Uterus (tissue), 2 donors: Measurements from ENCODE around the gene DLK1.

ENCODE experiments used
- CTCF ChIP-seq, 4 experiments: fragments of 200-600 bp in 2 of 4; fragments of 450-650 bp in 2 of 4; sonication (generic) in 2 of 4; IDR thresholded peaks; one replicate each; pipeline ENCODE4 v1.5.1; 2016 to 2019; ENCODE audit warnings: antibody characterized with exemption in 4 of 4, mild to moderate bottlenecking in 2 of 4, moderate library complexity in 1 of 4
- POLR2A ChIP-seq, 2 donors: fragments of 450-650 bp; IDR thresholded peaks; one replicate each; pipeline ENCODE4 v1.6.1; 2016; ENCODE audit warnings: antibody characterized with exemption in 2 of 2, mild to moderate bottlenecking in 1 of 2, moderate library complexity in 1 of 2

GRCh38 chr14:100738269-100738691, 11.6 kb downstream of the DLK1 start:
- TF ChIP-seq POLR2A (IDR thresholded peaks at IDR 0.05) (no peak), CTCF (IDR thresholded peaks at IDR 0.05) (no peak)
